ENCODE results near the gene PELI2.
"Not testable (repeated sequence)": the region's sequence is repeated elsewhere in the genome, so short reads cannot be mapped to it uniquely, and the experiment has no call there.

The PELI2 gene

GRCh38 chr14:56143025-56143424 lies 24.8 kb downstream of the PELI2 start:
- DNase-seq (ENCODE audit: low spot score): no peak

GRCh38 chr14:56144176-56144575 lies 26.0 kb downstream of the PELI2 start:
- DNase-seq (ENCODE audit: low spot score): no peak

- no peak for DNase-seq (ENCODE audit: low spot score)
These were observed 27.1 kb downstream of the PELI2 start for GRCh38 chr14:56145181-56145769.

- no peak for DNase-seq (ENCODE audit: low spot score)
These were observed 27.8 kb downstream of the PELI2 start for GRCh38 chr14:56145965-56146364.

- DNase-seq (ENCODE audit: low spot score): no peak
These were observed 29.2 kb downstream of the PELI2 start for GRCh38 chr14:56147449-56147848.

- DNase-seq (ENCODE audit: low spot score): no peak
These were observed 30.0 kb downstream of the PELI2 start for GRCh38 chr14:56147986-56148901.

- no peak for DNase-seq (ENCODE audit: low spot score)
These were observed 30.9 kb downstream of the PELI2 start for GRCh38 chr14:56149151-56149550.

- no peak for DNase-seq (ENCODE audit: low spot score)
These were observed 31.8 kb downstream of the PELI2 start for GRCh38 chr14:56149995-56150394.

- no peak for DNase-seq (ENCODE audit: low spot score)
These were observed 32.6 kb downstream of the PELI2 start for GRCh38 chr14:56150645-56151345.

- no peak for DNase-seq (ENCODE audit: low spot score)
These were observed 34.0 kb downstream of the PELI2 start for GRCh38 chr14:56152221-56152620.

- DNase-seq (ENCODE audit: low spot score): no peak
These were observed 35.1 kb downstream of the PELI2 start for GRCh38 chr14:56153267-56153666.

GRCh38 chr14:56154321-56154720 lies 36.1 kb downstream of the PELI2 start:
- DNase-seq (ENCODE audit: low spot score): no peak

- no peak for DNase-seq (ENCODE audit: low spot score)
These were observed 37.9 kb downstream of the PELI2 start for GRCh38 chr14:56156096-56156495.

- DNase-seq (ENCODE audit: low spot score): no peak
These were observed 40.9 kb downstream of the PELI2 start for GRCh38 chr14:56159066-56159465.

- DNase-seq (ENCODE audit: low spot score): no peak
These were observed 41.9 kb downstream of the PELI2 start for GRCh38 chr14:56160088-56160487.

- DNase-seq (ENCODE audit: low spot score): no peak
These were observed 43.4 kb downstream of the PELI2 start for GRCh38 chr14:56161658-56162057.

GRCh38 chr14:56162476-56162875 lies 44.3 kb downstream of the PELI2 start:
- no peak for DNase-seq (ENCODE audit: low spot score)

GRCh38 chr14:56166579-56166978 lies 48.4 kb downstream of the PELI2 start:
- not testable (repeated sequence) for DNase-seq (ENCODE audit: low spot score)

- no peak for DNase-seq (ENCODE audit: low spot score)
These were observed 49.9 kb downstream of the PELI2 start for GRCh38 chr14:56168007-56168616.

GRCh38 chr14:56170028-56170427 lies 51.8 kb downstream of the PELI2 start:
- no peak for DNase-seq (ENCODE audit: low spot score)

GRCh38 chr14:56170877-56171422 lies 52.7 kb downstream of the PELI2 start:
- no peak for DNase-seq (ENCODE audit: low spot score)

GRCh38 chr14:56172074-56172473 lies 53.9 kb downstream of the PELI2 start:
- no peak for DNase-seq (ENCODE audit: low spot score)
